ENCODE results near the gene DNAAF2.

The DNAAF2 gene

GRCh38 chr14:49641697-49642129 is 6.7 kb upstream of the DNAAF2 start:
- no peaks in the 10 kb centered on the region for H3K27me3 ChIP-seq (ENCODE audit: control insufficient read depth in 2 of 2, insufficient read depth in 2 of 2, low read length in 2 of 2)
- peaks cover 13 to 24% of the 10 kb centered on the region in 2 donors for H3K4me1 ChIP-seq (ENCODE audit: control insufficient read depth in 2 of 2, insufficient read depth in 2 of 2, low read length in 2 of 2)
- peak overlapping the region; percentile 46 to 89 for H3K27ac ChIP-seq (ENCODE audit: low read depth in 2 of 2, low read length in 2 of 2)
- peak overlapping the region; percentile 20 to 52 for H3K4me3 ChIP-seq (ENCODE audit: low read length in 2 of 2)
- H3K36me3 ChIP-seq (ENCODE audit: control insufficient read depth in 2 of 2, insufficient read depth in 2 of 2, low read length in 2 of 2): peaks cover under 1 to 3% of the 10 kb centered on the region in 2 donors
- H3K9ac ChIP-seq (ENCODE audit: low read depth in 1 of 2, low read length in 2 of 2): peak overlapping the region in 1 of 2 donors; percentile 64
- no peaks in the 10 kb centered on the region for H3K9me3 ChIP-seq (ENCODE audit: control insufficient read depth in 2 of 2, low read length in 2 of 2)

GRCh38 chr14:49640540-49641417 is 5.7 kb upstream of the DNAAF2 start:
- H3K4me3 ChIP-seq (ENCODE audit: low read length in 2 of 2): no peak overlapping the region
- peak overlapping the region in 1 of 2 donors; percentile 44 for H3K9ac ChIP-seq (ENCODE audit: low read depth in 1 of 2, low read length in 2 of 2)
- no peaks in the 10 kb centered on the region for H3K27me3 ChIP-seq (ENCODE audit: control insufficient read depth in 2 of 2, insufficient read depth in 2 of 2, low read length in 2 of 2)
- H3K4me1 ChIP-seq (ENCODE audit: control insufficient read depth in 2 of 2, insufficient read depth in 2 of 2, low read length in 2 of 2): peaks cover 13 to 30% of the 10 kb centered on the region in 2 donors
- peak overlapping the region; percentile 46 to 89 for H3K27ac ChIP-seq (ENCODE audit: low read depth in 2 of 2, low read length in 2 of 2)
- peaks cover 0 to 3% of the 10 kb centered on the region in 2 donors for H3K36me3 ChIP-seq (ENCODE audit: control insufficient read depth in 2 of 2, insufficient read depth in 2 of 2, low read length in 2 of 2)
- no peaks in the 10 kb centered on the region for H3K9me3 ChIP-seq (ENCODE audit: control insufficient read depth in 2 of 2, low read length in 2 of 2)

- no peak overlapping the region for H3K9ac ChIP-seq (ENCODE audit: low read depth in 1 of 2, low read length in 2 of 2)
- H3K36me3 ChIP-seq (ENCODE audit: control insufficient read depth in 2 of 2, insufficient read depth in 2 of 2, low read length in 2 of 2): peaks cover 0 to 3% of the 10 kb centered on the region in 2 donors
- H3K27ac ChIP-seq (ENCODE audit: low read depth in 2 of 2, low read length in 2 of 2): no peak overlapping the region
- no peaks in the 10 kb centered on the region for H3K27me3 ChIP-seq (ENCODE audit: control insufficient read depth in 2 of 2, insufficient read depth in 2 of 2, low read length in 2 of 2)
- no peak overlapping the region for H3K4me3 ChIP-seq (ENCODE audit: low read length in 2 of 2)
- no peaks in the 10 kb centered on the region for H3K9me3 ChIP-seq (ENCODE audit: control insufficient read depth in 2 of 2, low read length in 2 of 2)
- H3K4me1 ChIP-seq (ENCODE audit: control insufficient read depth in 2 of 2, insufficient read depth in 2 of 2, low read length in 2 of 2): peaks cover 13 to 28% of the 10 kb centered on the region in 2 donors
Observed at GRCh38 chr14:49637534-49638078, 2.6 kb upstream of the DNAAF2 start.

GRCh38 chr14:49636866-49637265 is 1.8 kb upstream of the DNAAF2 start:
- Histone ChIP-seq H3K4me3 (ENCODE audit: low read length in 2 of 2) (no peak overlapping the region), H3K36me3 (ENCODE audit: control insufficient read depth in 2 of 2, insufficient read depth in 2 of 2, low read length in 2 of 2) (peaks cover 0 to 3% of the 10 kb centered on the region in 2 donors), H3K27ac (ENCODE audit: low read depth in 2 of 2, low read length in 2 of 2) (no peak overlapping the region), H3K4me1 (ENCODE audit: control insufficient read depth in 2 of 2, insufficient read depth in 2 of 2, low read length in 2 of 2) (peaks cover 15 to 20% of the 10 kb centered on the region in 2 donors), H3K9ac (ENCODE audit: low read depth in 1 of 2, low read length in 2 of 2) (no peak overlapping the region), H3K9me3 (ENCODE audit: control insufficient read depth in 2 of 2, low read length in 2 of 2) (no peaks in the 10 kb centered on the region), H3K27me3 (ENCODE audit: control insufficient read depth in 2 of 2, insufficient read depth in 2 of 2, low read length in 2 of 2) (no peaks in the 10 kb centered on the region)

GRCh38 chr14:49633640-49634546 is 1.2 kb downstream of the DNAAF2 start:
- H3K27me3 ChIP-seq (ENCODE audit: control insufficient read depth in 2 of 2, insufficient read depth in 2 of 2, low read length in 2 of 2): no peaks in the 10 kb centered on the region
- H3K27ac ChIP-seq (ENCODE audit: low read depth in 2 of 2, low read length in 2 of 2): peak overlapping the region; percentile 98 to 99
- H3K36me3 ChIP-seq (ENCODE audit: control insufficient read depth in 2 of 2, insufficient read depth in 2 of 2, low read length in 2 of 2): peaks cover 0 to under 1% of the 10 kb centered on the region in 2 donors
- H3K9me3 ChIP-seq (ENCODE audit: control insufficient read depth in 2 of 2, low read length in 2 of 2): no peaks in the 10 kb centered on the region
- peak overlapping the region; percentile 92 to 95 for H3K9ac ChIP-seq (ENCODE audit: low read depth in 1 of 2, low read length in 2 of 2)
- peaks cover 6 to 7% of the 10 kb centered on the region in 2 donors for H3K4me1 ChIP-seq (ENCODE audit: control insufficient read depth in 2 of 2, insufficient read depth in 2 of 2, low read length in 2 of 2)
- H3K4me3 ChIP-seq (ENCODE audit: low read length in 2 of 2): peak overlapping the region; percentile 80 to 96

GRCh38 chr14:49623941-49624839 is 10.9 kb downstream of the DNAAF2 start:
- H3K27me3 ChIP-seq (ENCODE audit: control insufficient read depth in 2 of 2, insufficient read depth in 2 of 2, low read length in 2 of 2): no peaks in the 10 kb centered on the region
- H3K27ac ChIP-seq (ENCODE audit: low read depth in 2 of 2, low read length in 2 of 2): no peak overlapping the region
- H3K9me3 ChIP-seq (ENCODE audit: control insufficient read depth in 2 of 2, low read length in 2 of 2): no peaks in the 10 kb centered on the region
- H3K36me3 ChIP-seq (ENCODE audit: control insufficient read depth in 2 of 2, insufficient read depth in 2 of 2, low read length in 2 of 2): peaks cover 0 to 5% of the 10 kb centered on the region in 2 donors
- H3K9ac ChIP-seq (ENCODE audit: low read depth in 1 of 2, low read length in 2 of 2): no peak overlapping the region
- H3K4me3 ChIP-seq (ENCODE audit: low read length in 2 of 2): peak overlapping the region in 1 of 2 donors; percentile 42
- peaks cover 32% of the 10 kb centered on the region in 2 donors for H3K4me1 ChIP-seq (ENCODE audit: control insufficient read depth in 2 of 2, insufficient read depth in 2 of 2, low read length in 2 of 2)

GRCh38 chr14:49623387-49623786 is 11.7 kb downstream of the DNAAF2 start:
- peak overlapping the region; percentile 17 to 98 for H3K4me3 ChIP-seq (ENCODE audit: low read length in 2 of 2)

GRCh38 chr14:49622022-49622607 is 12.9 kb downstream of the DNAAF2 start:
- peaks cover 5 to 12% of the 10 kb centered on the region in 2 donors for H3K36me3 ChIP-seq (ENCODE audit: control insufficient read depth in 2 of 2, insufficient read depth in 2 of 2, low read length in 2 of 2)
- H3K9ac ChIP-seq (ENCODE audit: low read depth in 1 of 2, low read length in 2 of 2): peak overlapping the region; percentile 88 to 100
- H3K27me3 ChIP-seq (ENCODE audit: control insufficient read depth in 2 of 2, insufficient read depth in 2 of 2, low read length in 2 of 2): no peaks in the 10 kb centered on the region
- peaks cover 32% of the 10 kb centered on the region in 2 donors for H3K4me1 ChIP-seq (ENCODE audit: control insufficient read depth in 2 of 2, insufficient read depth in 2 of 2, low read length in 2 of 2)
- no peaks in the 10 kb centered on the region for H3K9me3 ChIP-seq (ENCODE audit: control insufficient read depth in 2 of 2, low read length in 2 of 2)
- peak overlapping the region; percentile 96 to 98 for H3K4me3 ChIP-seq (ENCODE audit: low read length in 2 of 2)
- no peak overlapping the region for H3K27ac ChIP-seq (ENCODE audit: low read depth in 2 of 2, low read length in 2 of 2)

More at GRCh38 chr14:49623387-49623786, 11.7 kb downstream of the DNAAF2 start:
- Histone ChIP-seq H3K9me3 (ENCODE audit: control insufficient read depth in 2 of 2, low read length in 2 of 2) (no peaks in the 10 kb centered on the region), H3K9ac (ENCODE audit: low read depth in 1 of 2, low read length in 2 of 2) (peak overlapping the region in 1 of 2 donors; percentile 27), H3K27ac (ENCODE audit: low read depth in 2 of 2, low read length in 2 of 2) (no peak overlapping the region), H3K4me1 (ENCODE audit: control insufficient read depth in 2 of 2, insufficient read depth in 2 of 2, low read length in 2 of 2) (peaks cover 32% of the 10 kb centered on the region in 2 donors), H3K27me3 (ENCODE audit: control insufficient read depth in 2 of 2, insufficient read depth in 2 of 2, low read length in 2 of 2) (no peaks in the 10 kb centered on the region), H3K36me3 (ENCODE audit: control insufficient read depth in 2 of 2, insufficient read depth in 2 of 2, low read length in 2 of 2) (peaks cover 1 to 5% of the 10 kb centered on the region in 2 donors)
